Measurements from ENCODE around the gene CXCL14.

- no peak for TF ChIP-seq CTCF (IDR thresholded peaks at IDR 0.05; ENCODE audit: low read depth, low read length, poor library complexity, severe bottlenecking)
- TF ChIP-seq EZH2phosphoT487 (IDR thresholded peaks at IDR 0.05; ENCODE audit: borderline replicate concordance, low read length) = no peak
These were observed 10.5 kb downstream of the CXCL14 start for GRCh38 chr5:135568246-135568645.
